ENCODE results near the gene DAB2IP.

- no peak for TF ChIP-seq CTCF (IDR thresholded peaks at IDR 0.05; ENCODE audit: low read depth, low read length, missing input control)
- TF ChIP-seq YY1 (IDR thresholded peaks at IDR 0.05) = no peak
- no peak for TF ChIP-seq EGR1 (IDR thresholded peaks at IDR 0.05; ENCODE audit: low read depth in 2 of 2)
- TF ChIP-seq JUND (IDR thresholded peaks at IDR 0.05) = no peak
- no peak for TF ChIP-seq SP1 (IDR thresholded peaks at IDR 0.05)
- TF ChIP-seq HNF4G (IDR thresholded peaks at IDR 0.05) = no peak
- TF ChIP-seq, protein P1, sequence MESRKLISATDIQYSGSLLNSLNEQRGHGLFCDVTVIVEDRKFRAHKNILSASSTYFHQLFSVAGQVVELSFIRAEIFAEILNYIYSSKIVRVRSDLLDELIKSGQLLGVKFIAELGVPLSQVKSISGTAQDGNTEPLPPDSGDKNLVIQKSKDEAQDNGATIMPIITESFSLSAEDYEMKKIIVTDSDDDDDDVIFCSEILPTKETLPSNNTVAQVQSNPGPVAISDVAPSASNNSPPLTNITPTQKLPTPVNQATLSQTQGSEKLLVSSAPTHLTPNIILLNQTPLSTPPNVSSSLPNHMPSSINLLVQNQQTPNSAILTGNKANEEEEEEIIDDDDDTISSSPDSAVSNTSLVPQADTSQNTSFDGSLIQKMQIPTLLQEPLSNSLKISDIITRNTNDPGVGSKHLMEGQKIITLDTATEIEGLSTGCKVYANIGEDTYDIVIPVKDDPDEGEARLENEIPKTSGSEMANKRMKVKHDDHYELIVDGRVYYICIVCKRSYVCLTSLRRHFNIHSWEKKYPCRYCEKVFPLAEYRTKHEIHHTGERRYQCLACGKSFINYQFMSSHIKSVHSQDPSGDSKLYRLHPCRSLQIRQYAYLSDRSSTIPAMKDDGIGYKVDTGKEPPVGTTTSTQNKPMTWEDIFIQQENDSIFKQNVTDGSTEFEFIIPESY (IDR thresholded peaks at IDR 0.05) = no peak
Observed at GRCh38 chr9:121714075-121714705, 62.8 kb downstream of the DAB2IP start.

Data from liver (tissue), 3 donors.